ENCODE results near the gene OSBPL1A.

- TF ChIP-seq CTCF (IDR thresholded peaks at IDR 0.05) (no peak), POLR2A (IDR thresholded peaks at IDR 0.05) (no peak), POLR2AphosphoS5 (IDR thresholded peaks at IDR 0.05) (peak; percentile 49 to 79 (median 60)), EP300 (IDR thresholded peaks at IDR 0.05) (no peak)
Measured at GRCh38 chr18:24138789-24139616, 258.6 kb downstream of the OSBPL1A start, which contains the start of gene CABYR.
